CD4-positive, alpha-beta T cell treated with Interleukin-17A for 4 hours (primary cell): ENCODE measurements around the gene RING1.

Source experiments
- DNase-seq: peaks from one replicate; pipeline ENCODE4 v3.0.0-alpha.2; 2020; ENCODE audit warnings: mixed read lengths

Gene RING1

DNA sequence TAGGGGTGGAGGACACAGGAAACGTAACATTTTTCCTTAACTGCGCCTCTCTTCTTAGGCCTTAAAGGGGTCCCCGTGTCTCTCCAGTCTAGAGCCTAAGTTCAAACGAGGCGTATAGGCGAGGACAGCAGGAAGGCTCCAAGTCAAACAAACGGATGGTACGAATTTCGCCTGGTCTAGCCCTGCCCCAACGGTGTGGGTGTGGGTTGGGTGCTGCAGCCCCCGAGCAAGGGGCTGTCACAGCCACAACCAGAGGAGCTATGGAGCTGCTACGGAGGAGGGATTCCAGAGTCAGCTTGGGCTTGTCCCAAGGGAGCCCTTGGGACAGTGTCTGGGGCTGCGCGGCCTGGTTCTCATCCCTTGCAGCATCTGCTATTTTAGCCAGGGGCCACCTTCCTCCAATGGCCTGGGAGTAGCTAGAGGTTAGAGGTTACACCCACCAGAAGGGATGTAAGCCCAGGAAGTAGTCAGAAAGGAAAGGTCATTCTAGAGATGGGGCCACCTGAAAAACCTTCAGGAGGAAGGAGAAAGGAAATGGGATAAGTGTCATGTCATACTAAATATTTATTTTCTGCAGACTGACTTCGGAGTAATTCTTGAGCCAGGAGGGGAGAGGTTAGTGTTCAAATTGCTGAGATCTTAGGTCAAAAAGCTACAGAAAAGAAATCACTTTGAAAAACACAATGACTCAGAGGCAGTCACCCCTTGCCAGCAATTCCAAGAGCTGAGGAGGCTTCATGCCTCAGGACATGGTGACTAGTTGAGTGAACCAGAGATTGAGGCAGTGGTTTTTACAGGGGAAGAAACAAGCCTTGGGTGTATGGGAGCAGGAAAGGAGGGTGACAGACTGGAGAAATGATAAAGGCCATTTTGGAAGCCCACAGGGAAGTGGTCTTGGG lies 41.7 kb downstream of the RING1 start:
- DNase-seq = no peak

DNA sequence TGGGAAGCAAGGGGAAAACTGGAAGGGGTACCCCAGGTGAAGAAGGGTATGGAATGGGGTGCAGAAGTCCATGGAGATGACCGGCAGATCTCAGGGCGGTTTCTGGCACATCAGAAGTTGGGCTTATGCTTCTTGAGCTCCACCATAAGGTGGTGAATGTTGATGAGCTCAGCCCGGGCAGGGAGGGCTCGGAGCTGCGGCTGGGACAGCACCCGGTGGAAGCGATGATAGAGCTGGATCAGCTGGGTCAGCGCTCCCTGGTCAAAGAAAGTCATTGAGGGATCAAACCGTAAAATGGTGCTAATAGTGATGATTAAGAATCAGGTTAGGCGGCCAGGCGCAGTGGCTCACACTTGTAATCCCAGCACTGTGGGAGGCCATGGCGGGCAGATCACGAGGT lies 42.4 kb downstream of the RING1 start:
- DNase-seq = no peak

DNA sequence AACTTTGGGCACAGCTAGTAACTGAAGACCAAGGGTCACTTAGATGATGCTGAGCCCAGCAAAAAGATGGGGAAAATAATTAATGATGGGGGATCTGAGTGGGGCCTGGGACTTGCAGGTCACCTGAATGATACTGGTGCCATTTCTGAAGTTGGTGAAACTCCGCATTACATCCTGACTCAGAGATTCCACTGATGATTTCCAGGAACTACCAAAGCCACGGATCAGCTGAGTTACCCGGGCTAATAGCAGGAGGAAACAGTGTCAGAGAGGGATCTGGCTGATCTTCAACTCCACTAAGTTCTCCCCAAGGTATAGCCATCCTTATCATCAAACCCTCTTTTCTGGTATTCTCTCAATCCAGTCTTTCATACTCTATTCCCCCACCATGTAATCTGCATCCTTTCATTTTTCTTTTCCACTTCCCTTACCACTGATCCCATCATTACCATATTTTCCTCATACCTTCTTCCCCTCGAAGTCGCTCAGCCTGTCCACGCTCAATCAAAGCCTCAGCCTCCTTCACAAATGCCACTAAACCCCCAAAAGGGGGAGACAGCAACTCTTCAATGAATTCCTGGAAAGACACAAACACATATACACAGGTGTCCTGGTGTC lies 43.2 kb downstream of the RING1 start:
- DNase-seq = no peak

DNA sequence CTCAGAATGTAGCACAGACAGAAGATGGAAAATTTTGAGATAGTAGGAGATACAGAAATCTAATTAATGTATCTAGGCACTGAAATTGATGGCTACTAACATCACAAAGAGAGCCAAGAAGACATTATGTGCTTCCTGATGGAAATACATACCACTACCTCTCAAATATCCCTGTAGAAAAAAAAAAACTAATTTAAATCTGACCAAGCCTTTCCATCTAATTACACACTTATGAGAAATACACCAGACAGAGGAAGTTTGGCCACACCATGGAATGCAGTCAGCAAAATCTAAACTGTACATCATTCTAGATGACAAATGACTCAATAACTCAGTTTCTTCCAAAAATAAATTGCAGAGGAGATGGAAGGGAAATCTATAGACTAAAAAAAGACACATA lies 44.5 kb downstream of the RING1 start:
- no peak for DNase-seq

DNA sequence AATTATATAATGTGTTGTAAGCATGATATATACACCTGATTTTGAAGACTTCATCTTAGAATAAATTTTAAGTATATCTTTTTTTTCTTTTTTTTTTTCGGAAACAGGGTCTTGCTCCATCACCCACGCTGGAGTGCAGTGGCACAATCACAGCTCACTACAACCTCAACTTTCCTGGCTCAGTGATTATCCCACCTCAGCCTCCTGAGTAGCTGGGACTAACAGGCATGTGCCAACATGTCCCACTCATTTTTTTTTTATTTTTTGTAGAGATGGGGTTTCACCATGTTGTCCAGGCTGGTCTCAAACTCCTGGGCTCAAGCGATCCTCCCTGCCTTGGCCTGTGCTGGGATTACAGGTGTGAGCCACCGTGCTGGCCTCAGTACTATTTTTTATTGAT lies 46.3 kb downstream of the RING1 start:
- DNase-seq = no peak

DNA sequence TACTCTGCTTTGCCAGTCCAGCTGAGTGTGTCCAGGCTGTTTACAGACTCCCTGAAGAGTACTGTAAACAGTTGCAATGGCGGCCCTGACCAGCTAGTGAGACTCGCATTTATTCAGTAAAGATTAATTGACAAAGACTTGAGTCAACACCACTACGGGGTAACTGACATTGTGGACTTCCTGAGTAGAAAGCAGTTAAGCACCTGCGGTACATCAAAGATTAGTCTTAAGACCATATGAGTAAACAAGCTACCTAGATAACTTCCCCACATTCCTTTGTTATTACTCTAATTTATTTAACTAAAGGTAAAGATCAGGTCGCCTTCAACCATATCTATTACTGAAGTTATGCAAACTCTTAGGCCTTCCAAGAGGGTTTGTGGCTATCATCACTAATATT lies 50.7 kb downstream of the RING1 start:
- no peak for DNase-seq
